Naive thymus-derived CD4-positive, alpha-beta T cell (primary cell): ENCODE measurements around the gene TBC1D16. TPM values are rescaled to one million over a fixed set of nuclear protein-coding genes. Genes with fewer than 3 reads are reported as not detected.
"Not testable (repeated sequence)": the region's sequence is repeated elsewhere in the genome, so short reads cannot be mapped to it uniquely, and the experiment has no call there.

Experiments
- ATAC-seq: fragments of 150-1000 bp; cut with Tn5 transposase; 2 replicates; pipeline ENCODE4 v1.10.0; 2021; ENCODE audit warnings: mild to moderate bottlenecking, moderate library complexity
- CTCF ChIA-PET: fragments of 350-600 bp; sonication (Branson Sonifier 250); formaldehyde crosslinking; loops from one replicate; lab custom pipeline; 2021; ENCODE audit warnings: antibody characterized with exemption; lab: Charles Lee
- POLR2A ChIA-PET: fragments of 350-600 bp; sonication (Branson Sonifier 250); formaldehyde crosslinking; loops from one replicate; lab custom pipeline; 2021; ENCODE audit warnings: antibody characterized with exemption, inconsistent platforms; lab: Charles Lee
- DNase-seq, 9 donors: peaks; one replicate each; pipeline versions ENCODE4 v3.0.0 to v3.0.0-alpha.2; 2020 to 2022; ENCODE audit warnings: mixed read lengths in 1 of 9
- H3K27ac ChIP-seq: one replicate; pipeline ENCODE4 v1.7.0; 2013; ENCODE audit warnings: mild to moderate bottlenecking, low read depth, low read length, moderate library complexity
- H3K27me3 ChIP-seq, 2 donors: one replicate each; pipeline ENCODE4 v1.7.0; 2013; ENCODE audit warnings: low read length in 2 of 2, mild to moderate bottlenecking in 2 of 2, moderate library complexity in 2 of 2; ENCODE audit not compliant: control insufficient read depth in 2 of 2, insufficient read depth in 2 of 2
- H3K36me3 ChIP-seq, 3 experiments: 1 replicate in 2 of 3; 2 replicates in 1 of 3; pipeline ENCODE4 v1.7.0; 2013; ENCODE audit warnings: low read length in 3 of 3, mild to moderate bottlenecking in 3 of 3, moderate library complexity in 1 of 3; ENCODE audit not compliant: insufficient read depth in 3 of 3, control insufficient read depth in 2 of 3
- H3K4me1 ChIP-seq, 2 donors: one replicate each; pipeline ENCODE4 v1.7.0; 2013; ENCODE audit warnings: low read length in 2 of 2, mild to moderate bottlenecking in 2 of 2, moderate library complexity in 1 of 2; ENCODE audit not compliant: control insufficient read depth in 2 of 2, insufficient read depth in 2 of 2
- H3K4me3 ChIP-seq: 2 replicates; pipeline ENCODE4 v1.7.0; 2013; ENCODE audit warnings: mild to moderate bottlenecking, low read length
- H3K9me3 ChIP-seq, 3 experiments: 1 replicate in 2 of 3; 2 replicates in 1 of 3; pipeline ENCODE4 v1.7.0; 2013; ENCODE audit warnings: low read length in 3 of 3; ENCODE audit not compliant: control insufficient read depth in 2 of 3
- H3K27ac Mint-ChIP-seq, 9 donors: one replicate each; pipeline ENCODE4 v1.8.0; 2020 to 2022; ENCODE audit warnings: mixed read lengths in 9 of 9, mild to moderate bottlenecking in 8 of 9, moderate library complexity in 5 of 9, inconsistent platforms in 2 of 9
- H3K27me3 Mint-ChIP-seq, 5 donors: one replicate each; pipeline ENCODE4 v1.8.0; 2021 to 2022; ENCODE audit warnings: mixed read lengths in 5 of 5, mild to moderate bottlenecking in 1 of 5
- H3K36me3 Mint-ChIP-seq, 5 donors: one replicate each; pipeline ENCODE4 v1.8.0; 2020 to 2022; ENCODE audit warnings: mixed read lengths in 5 of 5, mild to moderate bottlenecking in 3 of 5, inconsistent platforms in 1 of 5
- H3K4me1 Mint-ChIP-seq, 7 donors: one replicate each; pipeline ENCODE4 v1.8.0; 2020 to 2022; ENCODE audit warnings: mixed read lengths in 7 of 7, mild to moderate bottlenecking in 3 of 7, inconsistent platforms in 1 of 7
- H3K4me3 Mint-ChIP-seq, 10 donors: one replicate each; pipeline ENCODE4 v1.8.0; 2020 to 2022; ENCODE audit warnings: mild to moderate bottlenecking in 10 of 10, mixed read lengths in 10 of 10, moderate library complexity in 6 of 10, inconsistent platforms in 2 of 10
- H3K9me3 Mint-ChIP-seq, 11 donors: one replicate each; pipeline ENCODE4 v1.8.0; 2020 to 2022; ENCODE audit warnings: mixed read lengths in 11 of 11, mild to moderate bottlenecking in 4 of 11, inconsistent platforms in 1 of 11, moderate library complexity in 1 of 11
- intact Hi-C, 2 donors: fragments of 100-400 bp; cut with micrococcal nuclease; formaldehyde crosslinking; loops; one replicate each; pipeline ENCODE4 v1.15.1; 2023
- polyA plus RNA-seq, 2 donors: library from polyadenylated mRNA; unstranded; fragments of 300-500 nt; fragmentation: Illumina TruSeq; gene quantifications; one replicate each; pipeline ENCODE4 v1.2.3, GENCODE V29; 2021
- total RNA-seq, 6 experiments: library from RNA in 5 of 6; stranded (reverse) in 5 of 6; gene quantifications; 1 replicate in 5 of 6; 2 replicates in 1 of 6; pipeline ENCODE4 v1.2.3 and lab custom pipeline; 2021 to 2026

The TBC1D16 gene
- total and polyA plus RNA-seq, 7 experiments from 2014 or later, result 0.44 to 2.5 (median 1.2) TPM

DNA sequence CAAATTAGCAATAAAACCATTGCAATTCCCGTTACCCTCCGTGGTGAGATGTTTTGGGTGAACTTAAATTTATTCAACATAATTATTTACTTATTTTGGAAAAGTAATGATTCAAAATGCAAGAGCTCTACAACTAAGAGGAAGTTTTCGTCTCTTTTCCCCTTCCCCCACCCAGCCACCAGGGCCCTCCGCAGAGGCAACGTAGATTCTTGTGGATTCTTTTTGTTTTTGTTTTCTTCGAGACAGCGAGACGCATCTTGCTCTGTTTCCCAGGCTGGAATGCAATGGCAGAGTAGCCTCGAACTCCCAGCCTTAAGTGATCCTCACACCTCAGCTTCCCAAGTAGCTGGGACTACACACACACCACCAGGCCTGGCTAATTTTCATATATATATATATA, 19.9 kb upstream of the TBC1D16 start:
- H3K4me3 Mint-ChIP-seq, result no peak overlapping the region
- POLR2A ChIA-PET, result no interaction called here
- intact Hi-C loops, result no loop called here
- DNase-seq (no peak), ATAC-seq (no peak)
- H3K9me3 Mint-ChIP-seq, result no peaks in the 10 kb centered on the region
- peaks cover 0 to 7% (median 0%) of the 10 kb centered on the region in 5 donors for H3K27me3 Mint-ChIP-seq
- Histone ChIP-seq H3K4me1 (no peaks in the 10 kb centered on the region), H3K4me3 (no peak overlapping the region), H3K9me3 (no peaks in the 10 kb centered on the region), H3K36me3 (no peaks in the 10 kb centered on the region), H3K27ac (no peak overlapping the region), H3K27me3 (no peaks in the 10 kb centered on the region)
- CTCF ChIA-PET, result interaction anchor here (0.6 to 1.3 kb wide), 3 partner anchors 48 to 285 kb away, joined by 3 to 4 read pairs (median 4); no protein-coding TSS in a partner anchor
- H3K36me3 Mint-ChIP-seq, result no peaks in the 10 kb centered on the region
- no peaks in the 10 kb centered on the region for H3K4me1 Mint-ChIP-seq
- no peak overlapping the region for H3K27ac Mint-ChIP-seq

GRCh38 chr17:80053102-80053501, 17.4 kb upstream of the TBC1D16 start:
- Histone ChIP-seq H3K36me3 (no peaks in the 10 kb centered on the region), H3K4me1 (no peaks in the 10 kb centered on the region), H3K27me3 (no peaks in the 10 kb centered on the region), H3K27ac (no peak overlapping the region), H3K9me3 (no peaks in the 10 kb centered on the region), H3K4me3 (no peak overlapping the region)
- ChIA-PET POLR2A (no interaction called here), CTCF (no interaction called here)
- no peak for ATAC-seq
- Mint-ChIP-seq H3K36me3 (no peaks in the 10 kb centered on the region), H3K4me3 (no peak overlapping the region), H3K27me3 (peaks cover 0 to 10% (median 0%) of the 10 kb centered on the region in 5 donors), H3K4me1 (no peaks in the 10 kb centered on the region), H3K9me3 (no peaks in the 10 kb centered on the region), H3K27ac (no peak overlapping the region)
- no peak for DNase-seq
- intact Hi-C loops, result no loop called here

- H3K4me1 Mint-ChIP-seq, result no peaks in the 10 kb centered on the region
- Histone ChIP-seq H3K9me3 (no peaks in the 10 kb centered on the region), H3K4me1 (no peaks in the 10 kb centered on the region), H3K27ac (no peak overlapping the region), H3K27me3 (no peaks in the 10 kb centered on the region), H3K36me3 (no peaks in the 10 kb centered on the region), H3K4me3 (no peak overlapping the region)
- no peak overlapping the region for H3K27ac Mint-ChIP-seq
- CTCF ChIA-PET, result no interaction called here
- intact Hi-C loops, result no loop called here
- H3K9me3 Mint-ChIP-seq, result no peaks in the 10 kb centered on the region
- H3K4me3 Mint-ChIP-seq, result no peak overlapping the region
- peaks cover 0 to 10% (median 0%) of the 10 kb centered on the region in 5 donors for H3K27me3 Mint-ChIP-seq
- POLR2A ChIA-PET, result no interaction called here
- DNase-seq (no peak), ATAC-seq (no peak)
- H3K36me3 Mint-ChIP-seq, result no peaks in the 10 kb centered on the region
These were observed 16.0 kb upstream of the TBC1D16 start for GRCh38 chr17:80051681-80052080.

DNA sequence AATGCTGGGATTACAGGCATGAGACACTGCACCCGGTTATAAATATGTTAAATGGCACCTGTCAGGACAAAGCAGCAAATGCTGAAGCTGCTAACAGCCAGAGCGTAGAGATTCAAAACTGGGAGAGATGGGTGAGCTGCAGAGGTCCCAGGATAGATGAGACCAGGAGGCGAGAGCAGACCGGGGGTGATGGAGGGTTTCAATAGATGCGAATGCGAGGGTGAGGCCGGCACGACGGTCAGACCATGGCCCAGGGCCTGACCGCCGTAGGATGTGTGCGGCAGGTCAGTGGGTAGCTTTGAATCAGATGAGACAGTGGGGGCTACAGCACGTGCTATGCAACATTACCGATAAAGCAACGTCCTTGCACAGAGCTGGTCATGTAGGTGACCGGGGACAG, 15.0 kb upstream of the TBC1D16 start:
- CTCF ChIA-PET, result no interaction called here

DNA sequence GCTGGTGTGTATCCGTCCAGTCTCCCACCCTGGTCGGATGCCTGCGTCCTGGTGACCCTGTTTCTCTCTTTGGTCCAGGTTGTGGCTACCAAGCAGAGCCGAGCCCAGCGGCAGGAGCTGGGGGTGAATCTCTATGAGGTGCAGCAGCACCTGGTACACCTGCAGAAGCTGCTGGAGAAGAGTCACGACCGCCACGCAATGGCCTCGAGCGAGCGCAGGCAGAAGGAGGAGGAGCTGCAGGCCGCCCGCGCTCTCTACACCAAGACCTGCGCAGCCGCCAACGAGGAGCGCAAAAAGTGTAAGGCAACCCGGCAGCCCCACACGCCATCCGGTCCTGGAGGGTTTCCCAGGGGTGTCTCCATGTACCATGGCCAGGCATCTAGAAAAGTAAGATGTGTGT, 14.3 kb upstream of the TBC1D16 start:
- H3K4me1 Mint-ChIP-seq, result no peaks in the 10 kb centered on the region
- H3K4me1 ChIP-seq, result no peaks in the 10 kb centered on the region
- no peaks in the 10 kb centered on the region for H3K27me3 ChIP-seq
- intact Hi-C loops, result no loop called here
- no peaks in the 10 kb centered on the region for H3K9me3 Mint-ChIP-seq
- H3K4me3 ChIP-seq, result no peak overlapping the region
- ATAC-seq, result no peak
- no peak for DNase-seq
- peaks cover 0 to 10% (median 0%) of the 10 kb centered on the region in 5 donors for H3K27me3 Mint-ChIP-seq
- no peak overlapping the region for H3K4me3 Mint-ChIP-seq
- no peak overlapping the region for H3K27ac Mint-ChIP-seq
- H3K9me3 ChIP-seq, result no peaks in the 10 kb centered on the region
- ChIA-PET CTCF (interaction anchor here (1.5 kb wide), 1 partner anchor 41 kb away, joined by 5 read pairs; no protein-coding TSS in a partner anchor), POLR2A (no interaction called here)
- H3K36me3 Mint-ChIP-seq, result no peaks in the 10 kb centered on the region
- H3K36me3 ChIP-seq, result no peaks in the 10 kb centered on the region
- H3K27ac ChIP-seq, result no peak overlapping the region

More for the DNA sequence above, 15.0 kb upstream of the TBC1D16 start:
- Histone ChIP-seq H3K9me3 (no peaks in the 10 kb centered on the region), H3K27me3 (no peaks in the 10 kb centered on the region), H3K4me1 (no peaks in the 10 kb centered on the region), H3K4me3 (no peak overlapping the region), H3K27ac (no peak overlapping the region), H3K36me3 (no peaks in the 10 kb centered on the region)
- H3K4me3 Mint-ChIP-seq, result no peak overlapping the region
- POLR2A ChIA-PET, result no interaction called here
- no peaks in the 10 kb centered on the region for H3K9me3 Mint-ChIP-seq
- ATAC-seq (no peak), DNase-seq (no peak)
- no peaks in the 10 kb centered on the region for H3K36me3 Mint-ChIP-seq
- peaks cover 0 to 10% (median 0%) of the 10 kb centered on the region in 5 donors for H3K27me3 Mint-ChIP-seq
- no peaks in the 10 kb centered on the region for H3K4me1 Mint-ChIP-seq
- intact Hi-C loops, result no loop called here
- H3K27ac Mint-ChIP-seq, result no peak overlapping the region

GRCh38 chr17:80047176-80047575, 11.5 kb upstream of the TBC1D16 start:
- no peaks in the 10 kb centered on the region for H3K9me3 Mint-ChIP-seq
- DNase-seq (no peak), ATAC-seq (no peak)
- Histone ChIP-seq H3K27me3 (no peaks in the 10 kb centered on the region), H3K4me1 (no peaks in the 10 kb centered on the region), H3K9me3 (no peaks in the 10 kb centered on the region), H3K27ac (no peak overlapping the region), H3K4me3 (no peak overlapping the region), H3K36me3 (no peaks in the 10 kb centered on the region)
- CTCF ChIA-PET, result no interaction called here
- peaks cover 0 to 7% (median 0%) of the 10 kb centered on the region in 5 donors for H3K27me3 Mint-ChIP-seq
- intact Hi-C loops, result no loop called here
- no peak overlapping the region for H3K27ac Mint-ChIP-seq
- H3K36me3 Mint-ChIP-seq, result peaks cover 0 to 7% (median 0%) of the 10 kb centered on the region in 5 donors
- no peak overlapping the region for H3K4me3 Mint-ChIP-seq
- POLR2A ChIA-PET, result no interaction called here
- no peaks in the 10 kb centered on the region for H3K4me1 Mint-ChIP-seq

DNA sequence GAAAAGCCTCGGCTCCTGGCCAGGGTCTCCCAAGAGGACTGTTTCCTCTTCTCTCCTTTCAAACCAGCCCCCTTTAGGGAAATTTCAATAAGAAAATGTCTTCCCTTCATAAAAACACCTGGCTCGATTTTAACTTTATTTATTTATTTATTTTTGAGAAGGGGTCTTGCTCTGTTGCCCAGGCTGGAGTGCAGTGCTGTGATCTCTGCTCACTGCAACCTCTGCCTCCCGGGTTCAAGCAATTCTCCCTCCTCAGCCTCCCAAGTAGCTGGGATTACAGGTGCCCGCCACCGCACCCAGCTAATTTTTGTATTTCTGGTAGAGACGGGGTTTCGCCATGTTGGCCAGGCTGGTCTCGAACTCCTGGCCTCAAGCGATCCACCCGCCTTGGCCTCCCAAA, 11.0 kb upstream of the TBC1D16 start:
- CTCF ChIA-PET, result not testable (repeated sequence)

More for the DNA sequence above, 11.0 kb upstream of the TBC1D16 start:
- H3K4me1 Mint-ChIP-seq, intact Hi-C loops, H3K4me1 ChIP-seq, H3K4me3 ChIP-seq, H3K27ac Mint-ChIP-seq, H3K36me3 Mint-ChIP-seq, H3K36me3 ChIP-seq, H3K9me3 Mint-ChIP-seq, H3K4me3 Mint-ChIP-seq, H3K27me3 Mint-ChIP-seq, ATAC-seq, H3K27me3 ChIP-seq, H3K27ac ChIP-seq, POLR2A ChIA-PET, H3K9me3 ChIP-seq, DNase-seq: not testable (repeated sequence)
